Neural progenitor cell (in vitro differentiated cells): ENCODE results near the gene CCDC88B.

Source experiments
- EZH2 ChIP-seq: fragments of 200-600 bp; sonication (generic); IDR thresholded peaks from 2 replicates; pipeline ENCODE4 v1.6.1; 2017; ENCODE audit warnings: antibody characterized with exemption, mild to moderate bottlenecking, moderate library complexity
- TF ChIP-seq, protein P1 (sequence below): fragments of 200-600 bp; sonication (generic); IDR thresholded peaks from 2 replicates; pipeline ENCODE4 v1.5.1; 2017; ENCODE audit warnings: antibody characterized with exemption, mild to moderate bottlenecking

DNA sequence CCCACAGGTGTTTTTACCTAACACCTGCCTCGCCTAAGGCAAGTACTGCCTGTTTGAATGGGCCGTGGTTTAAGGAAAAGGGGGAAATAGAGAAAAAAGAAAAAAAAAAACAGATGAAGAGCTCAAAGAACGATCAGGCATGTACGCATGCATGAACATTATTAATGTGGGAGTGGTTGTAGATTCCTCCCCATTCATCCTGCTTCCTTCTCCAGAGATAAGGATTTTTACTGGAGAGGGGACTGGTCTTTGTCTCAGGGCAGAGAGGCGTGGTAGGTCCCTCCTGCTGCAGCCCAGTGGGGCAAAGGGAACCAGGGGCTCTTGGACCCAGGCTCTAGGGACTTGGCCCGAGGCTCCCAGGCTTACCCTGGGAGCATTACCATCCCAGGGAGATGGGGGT lies 42.0 kb downstream of the CCDC88B start:
- TF ChIP-seq, protein P1, sequence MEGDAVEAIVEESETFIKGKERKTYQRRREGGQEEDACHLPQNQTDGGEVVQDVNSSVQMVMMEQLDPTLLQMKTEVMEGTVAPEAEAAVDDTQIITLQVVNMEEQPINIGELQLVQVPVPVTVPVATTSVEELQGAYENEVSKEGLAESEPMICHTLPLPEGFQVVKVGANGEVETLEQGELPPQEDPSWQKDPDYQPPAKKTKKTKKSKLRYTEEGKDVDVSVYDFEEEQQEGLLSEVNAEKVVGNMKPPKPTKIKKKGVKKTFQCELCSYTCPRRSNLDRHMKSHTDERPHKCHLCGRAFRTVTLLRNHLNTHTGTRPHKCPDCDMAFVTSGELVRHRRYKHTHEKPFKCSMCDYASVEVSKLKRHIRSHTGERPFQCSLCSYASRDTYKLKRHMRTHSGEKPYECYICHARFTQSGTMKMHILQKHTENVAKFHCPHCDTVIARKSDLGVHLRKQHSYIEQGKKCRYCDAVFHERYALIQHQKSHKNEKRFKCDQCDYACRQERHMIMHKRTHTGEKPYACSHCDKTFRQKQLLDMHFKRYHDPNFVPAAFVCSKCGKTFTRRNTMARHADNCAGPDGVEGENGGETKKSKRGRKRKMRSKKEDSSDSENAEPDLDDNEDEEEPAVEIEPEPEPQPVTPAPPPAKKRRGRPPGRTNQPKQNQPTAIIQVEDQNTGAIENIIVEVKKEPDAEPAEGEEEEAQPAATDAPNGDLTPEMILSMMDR = no peak
- TF ChIP-seq EZH2 = no peak
